Neutrophil (primary cell): ENCODE measurements around the gene RRM2.
"Not testable (repeated sequence)": the region's sequence is repeated elsewhere in the genome, so short reads cannot be mapped to it uniquely, and the experiment has no call there.

Experiments
- H3K27ac ChIP-seq: fragments of 200-600 bp; sonication (generic); 2 replicates; pipeline ENCODE4 v1.5.1; 2016; ENCODE audit warnings: mild to moderate bottlenecking, moderate library complexity
- H3K27me3 ChIP-seq: fragments of 200-600 bp; sonication (generic); 2 replicates; pipeline ENCODE4 v1.6.0; 2016; ENCODE audit warnings: mild to moderate bottlenecking
- H3K36me3 ChIP-seq: fragments of 200-600 bp; sonication (generic); 2 replicates; pipeline ENCODE4 v1.5.1; 2017
- H3K4me1 ChIP-seq, 2 experiments: fragments of 200-600 bp in 1 of 2; sonication (generic) in 1 of 2; 1 replicate in 1 of 2; 2 replicates in 1 of 2; pipeline versions ENCODE4 v1.5.1 to v1.6.1; 2013 to 2016; ENCODE audit warnings: low read depth in 1 of 2, low read length in 1 of 2, mild to moderate bottlenecking in 1 of 2, moderate library complexity in 1 of 2; ENCODE audit not compliant: control insufficient read depth in 1 of 2, insufficient read depth in 1 of 2
- H3K4me3 ChIP-seq, 2 experiments: fragments of 200-600 bp in 1 of 2; sonication (generic) in 1 of 2; 1 replicate in 1 of 2; 2 replicates in 1 of 2; pipeline ENCODE4 v1.5.1; 2013 to 2016; ENCODE audit warnings: low read depth in 1 of 2, low read length in 1 of 2, mild to moderate bottlenecking in 1 of 2, moderate library complexity in 1 of 2
- H3K9me3 ChIP-seq: fragments of 200-600 bp; sonication (generic); 2 replicates; pipeline ENCODE4 v1.5.1; 2016
- TF ChIP-seq, protein P1 (sequence below): fragments of 200-600 bp; sonication (generic); IDR thresholded peaks from 2 replicates; pipeline ENCODE4 v1.5.1; 2016; ENCODE audit warnings: antibody characterized with exemption

Gene RRM2

DNA sequence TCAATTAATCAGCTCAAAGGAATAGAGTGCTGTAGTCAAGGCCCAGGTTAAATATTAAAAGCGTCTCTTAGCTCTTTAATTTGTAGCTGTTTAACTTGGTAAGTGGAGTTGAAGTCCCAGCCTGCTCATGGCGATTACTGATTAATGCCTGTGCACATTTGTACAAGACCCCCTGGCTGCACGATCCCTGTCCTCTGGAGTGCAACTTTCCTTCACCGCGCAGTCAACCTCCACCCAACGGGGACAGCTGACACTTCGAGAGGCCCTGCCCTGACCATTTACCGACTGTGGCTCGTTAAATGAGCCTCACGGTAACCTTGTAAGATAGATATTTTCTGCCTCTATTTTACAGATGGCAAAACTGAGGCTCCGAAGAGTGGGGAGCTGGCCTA lies 36.9 kb upstream of the RRM2 start:
- H3K27me3 ChIP-seq, result peaks cover 55% of the 10 kb centered on the region
- no peaks in the 10 kb centered on the region for H3K36me3 ChIP-seq
- TF ChIP-seq, protein P1, sequence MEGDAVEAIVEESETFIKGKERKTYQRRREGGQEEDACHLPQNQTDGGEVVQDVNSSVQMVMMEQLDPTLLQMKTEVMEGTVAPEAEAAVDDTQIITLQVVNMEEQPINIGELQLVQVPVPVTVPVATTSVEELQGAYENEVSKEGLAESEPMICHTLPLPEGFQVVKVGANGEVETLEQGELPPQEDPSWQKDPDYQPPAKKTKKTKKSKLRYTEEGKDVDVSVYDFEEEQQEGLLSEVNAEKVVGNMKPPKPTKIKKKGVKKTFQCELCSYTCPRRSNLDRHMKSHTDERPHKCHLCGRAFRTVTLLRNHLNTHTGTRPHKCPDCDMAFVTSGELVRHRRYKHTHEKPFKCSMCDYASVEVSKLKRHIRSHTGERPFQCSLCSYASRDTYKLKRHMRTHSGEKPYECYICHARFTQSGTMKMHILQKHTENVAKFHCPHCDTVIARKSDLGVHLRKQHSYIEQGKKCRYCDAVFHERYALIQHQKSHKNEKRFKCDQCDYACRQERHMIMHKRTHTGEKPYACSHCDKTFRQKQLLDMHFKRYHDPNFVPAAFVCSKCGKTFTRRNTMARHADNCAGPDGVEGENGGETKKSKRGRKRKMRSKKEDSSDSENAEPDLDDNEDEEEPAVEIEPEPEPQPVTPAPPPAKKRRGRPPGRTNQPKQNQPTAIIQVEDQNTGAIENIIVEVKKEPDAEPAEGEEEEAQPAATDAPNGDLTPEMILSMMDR, result no peak
- H3K4me3 ChIP-seq, result no peak overlapping the region
- H3K4me1 ChIP-seq, result peaks cover 20 to 23% of the 10 kb centered on the region in 2 experiments
- no peaks in the 10 kb centered on the region for H3K9me3 ChIP-seq
- no peak overlapping the region for H3K27ac ChIP-seq

GRCh38 chr2:10086950-10087349 lies 35.6 kb upstream of the RRM2 start:
- peaks cover 22 to 25% of the 10 kb centered on the region in 2 experiments for H3K4me1 ChIP-seq
- H3K36me3 ChIP-seq, result no peaks in the 10 kb centered on the region
- TF ChIP-seq, protein P1, result no peak
- H3K27ac ChIP-seq, result no peak overlapping the region
- no peak overlapping the region for H3K4me3 ChIP-seq
- H3K27me3 ChIP-seq, result peaks cover 43% of the 10 kb centered on the region
- H3K9me3 ChIP-seq, result no peaks in the 10 kb centered on the region

DNA sequence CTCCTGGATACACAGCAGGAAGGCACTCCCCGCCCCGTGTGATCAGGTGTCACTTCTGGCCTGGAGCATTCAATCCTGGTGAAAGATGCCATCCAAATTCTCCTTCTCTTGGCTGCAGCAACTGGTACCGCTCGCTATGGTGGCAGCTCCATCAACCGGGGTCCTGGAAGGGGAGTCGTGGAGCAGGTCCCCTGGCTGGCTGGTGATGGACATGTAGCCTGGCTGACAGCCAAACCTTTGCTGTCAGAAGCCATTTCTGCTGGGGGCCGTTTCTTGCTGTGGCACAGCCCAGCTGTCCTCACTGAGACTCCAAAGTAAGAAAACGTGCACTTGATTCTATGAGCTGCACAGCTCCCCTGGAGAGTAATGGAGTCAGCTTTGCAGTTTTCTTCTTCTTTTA lies 35.2 kb upstream of the RRM2 start:
- Histone ChIP-seq H3K4me3 (no peak overlapping the region), H3K27me3 (peaks cover 38% of the 10 kb centered on the region), H3K9me3 (no peaks in the 10 kb centered on the region), H3K36me3 (no peaks in the 10 kb centered on the region), H3K27ac (no peak overlapping the region), H3K4me1 (peaks cover 22 to 25% of the 10 kb centered on the region in 2 experiments)
- TF ChIP-seq, protein P1, result no peak

DNA sequence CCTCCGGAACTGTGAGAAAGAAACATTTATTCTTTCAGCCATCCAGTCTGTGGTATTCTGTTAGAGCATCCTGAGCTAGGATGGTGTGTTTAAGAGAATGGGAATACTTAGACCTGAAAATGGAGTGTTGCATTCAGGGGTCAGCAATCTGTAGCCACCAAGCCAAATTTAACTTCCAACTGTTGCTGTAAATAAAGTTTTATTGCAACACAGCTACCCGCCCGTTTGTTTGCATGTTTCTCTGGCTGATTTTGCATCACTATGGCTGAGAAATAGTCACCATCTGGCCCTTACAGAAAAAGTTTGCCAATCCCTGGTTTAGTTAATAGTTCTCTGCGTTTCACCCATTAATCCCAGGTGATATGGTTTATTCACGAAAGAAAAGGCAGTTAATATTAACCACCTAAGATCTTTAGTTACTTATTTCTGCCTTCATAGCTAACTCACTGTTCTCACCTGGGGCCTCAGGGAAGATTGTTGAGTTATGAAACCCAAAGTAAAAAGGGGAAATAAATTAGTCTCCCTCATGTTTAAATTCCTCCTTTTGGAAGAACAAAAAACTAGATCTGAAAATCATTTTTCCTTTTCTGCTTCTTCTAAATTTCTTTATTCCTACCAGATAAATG lies 32.9 kb upstream of the RRM2 start:
- TF ChIP-seq, protein P1, result no peak

DNA sequence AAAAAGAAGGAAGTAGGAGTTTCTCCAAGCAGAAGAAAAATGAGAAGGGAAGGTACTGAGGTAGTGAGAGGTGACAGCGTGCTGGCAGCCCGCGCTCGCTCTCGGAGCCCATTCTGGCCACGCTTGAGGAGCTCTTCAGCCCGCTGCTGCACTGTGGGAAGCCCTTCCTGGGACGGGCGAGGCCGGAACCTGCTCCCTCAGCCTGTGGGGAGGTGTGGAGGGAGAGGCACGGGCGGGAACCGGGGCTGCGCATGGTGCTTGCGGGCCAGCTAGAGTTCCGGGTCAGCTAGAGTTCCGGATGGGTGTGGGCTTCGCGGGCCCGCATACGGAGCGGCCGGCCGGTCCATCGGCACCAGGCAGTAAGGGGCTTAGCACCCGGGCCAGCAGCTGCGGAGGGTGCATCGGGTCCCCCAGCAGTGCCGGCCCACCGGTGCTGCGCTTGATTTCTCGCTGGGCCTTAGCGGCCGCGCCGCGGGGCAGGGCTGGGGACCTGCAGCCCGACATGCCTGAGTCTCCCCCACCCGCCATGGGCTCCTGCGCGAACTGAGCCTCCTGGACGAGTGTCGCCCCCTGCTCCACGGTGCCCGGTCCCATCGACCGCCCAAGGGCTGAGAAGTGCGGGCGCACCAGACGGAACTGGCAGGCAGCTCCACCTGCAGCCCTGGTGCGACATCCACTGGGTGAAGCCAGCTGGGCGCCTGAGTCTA lies 31.2 kb upstream of the RRM2 start:
- no peaks in the 10 kb centered on the region for H3K9me3 ChIP-seq
- no peaks in the 10 kb centered on the region for H3K36me3 ChIP-seq
- H3K4me1 ChIP-seq, result peaks cover 22 to 25% of the 10 kb centered on the region in 2 experiments
- H3K27ac ChIP-seq, result peak overlapping the region; percentile 74
- TF ChIP-seq, protein P1, result no peak
- H3K27me3 ChIP-seq, result peaks cover 27% of the 10 kb centered on the region
- peak overlapping the region; percentile 73 to 76 for H3K4me3 ChIP-seq

More for the DNA sequence above, 32.9 kb upstream of the RRM2 start:
- peaks cover 34% of the 10 kb centered on the region for H3K27me3 ChIP-seq
- H3K36me3 ChIP-seq, result no peaks in the 10 kb centered on the region
- peak overlapping the region; percentile 74 for H3K27ac ChIP-seq
- no peak overlapping the region for H3K4me3 ChIP-seq
- H3K9me3 ChIP-seq, result no peaks in the 10 kb centered on the region
- H3K4me1 ChIP-seq, result peaks cover 22 to 25% of the 10 kb centered on the region in 2 experiments

- H3K4me1 ChIP-seq, result peaks cover 22 to 25% of the 10 kb centered on the region in 2 experiments
- not testable (repeated sequence) for H3K36me3 ChIP-seq, H3K9me3 ChIP-seq
- H3K27me3 ChIP-seq, result peaks cover 27% of the 10 kb centered on the region
- H3K4me3 ChIP-seq, result peak overlapping the region; percentile 73 to 76
- peak overlapping the region; percentile 74 for H3K27ac ChIP-seq
These were observed 30.7 kb upstream of the RRM2 start for GRCh38 chr2:10091889-10092244.
